Stimulated activated CD4-positive, alpha-beta T cell treated with anti-CD3 and anti-CD28 coated beads, Interleukin-1b, Interleukin-23, amount 100 ng/mL, for 4 hours (primary cell): ENCODE data around the gene CLTA.
"Not testable (repeated sequence)": the region's sequence is repeated elsewhere in the genome, so short reads cannot be mapped to it uniquely, and the experiment has no call there.

Experiments used
- DNase-seq, 2 donors: peaks; one replicate each; pipeline ENCODE4 v3.0.0-alpha.2; 2020; ENCODE audit warnings: low read depth in 2 of 2

Gene CLTA

DNA sequence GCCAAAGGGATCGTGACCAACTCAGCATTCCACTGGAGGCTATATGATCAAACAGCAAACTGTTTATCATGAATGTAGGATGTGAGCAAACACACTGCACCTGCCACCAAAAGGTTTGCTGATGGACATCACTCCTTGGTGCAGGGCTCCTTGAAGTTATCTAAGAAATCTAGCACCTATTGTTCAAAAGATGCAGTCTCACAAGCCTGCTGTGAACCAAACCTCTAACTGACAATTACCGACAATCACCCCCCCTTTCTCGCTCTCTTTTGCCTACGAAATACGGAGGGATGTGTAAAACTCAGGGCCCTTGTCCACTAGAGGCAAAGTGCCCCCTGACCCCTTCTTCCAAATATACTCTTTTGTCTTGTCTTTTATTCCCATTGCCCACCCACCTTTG is 2.5 kb upstream of the CLTA start:
- DNase-seq, result no peak

DNA sequence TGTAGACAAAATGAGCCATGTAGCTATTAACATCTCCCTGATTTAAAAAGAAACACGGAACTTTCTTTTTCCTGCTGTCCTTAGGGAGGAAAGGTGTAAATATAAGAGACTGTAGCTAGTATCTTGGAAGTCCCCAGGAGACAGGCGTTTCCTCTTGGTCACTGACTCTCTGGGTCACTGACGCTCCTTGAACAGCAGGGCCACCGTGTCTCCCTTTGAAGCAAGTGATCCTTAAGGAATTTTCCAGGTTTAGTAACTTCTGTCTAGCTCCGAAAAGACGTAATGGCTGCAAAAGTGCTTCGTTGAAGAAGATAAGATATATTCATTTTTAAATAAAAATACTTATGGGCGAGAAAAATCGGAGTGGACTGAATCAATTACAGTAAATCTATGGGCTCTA is 745 bp upstream of the CLTA start:
- DNase-seq, result no peak

DNA sequence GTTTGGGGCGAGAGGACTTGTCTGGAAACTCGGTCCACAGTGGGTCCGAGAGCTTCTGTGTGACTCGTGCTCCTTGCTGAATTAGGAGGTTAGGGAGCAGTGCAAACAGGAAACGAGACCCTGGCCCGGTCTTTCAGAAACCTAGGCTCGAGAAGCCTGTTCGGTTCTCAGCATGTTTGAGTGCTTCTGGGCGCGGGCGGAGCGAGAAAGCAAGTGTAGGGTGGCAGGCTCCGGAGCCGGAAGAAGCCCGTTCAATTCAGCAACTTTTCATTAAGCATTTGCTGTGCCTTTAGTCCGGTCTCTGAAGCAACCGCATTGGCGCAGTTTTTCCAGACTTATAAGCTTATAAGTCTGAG is 547 bp downstream of the CLTA start:
- DNase-seq, result peak; percentile 22 to 33

DNA sequence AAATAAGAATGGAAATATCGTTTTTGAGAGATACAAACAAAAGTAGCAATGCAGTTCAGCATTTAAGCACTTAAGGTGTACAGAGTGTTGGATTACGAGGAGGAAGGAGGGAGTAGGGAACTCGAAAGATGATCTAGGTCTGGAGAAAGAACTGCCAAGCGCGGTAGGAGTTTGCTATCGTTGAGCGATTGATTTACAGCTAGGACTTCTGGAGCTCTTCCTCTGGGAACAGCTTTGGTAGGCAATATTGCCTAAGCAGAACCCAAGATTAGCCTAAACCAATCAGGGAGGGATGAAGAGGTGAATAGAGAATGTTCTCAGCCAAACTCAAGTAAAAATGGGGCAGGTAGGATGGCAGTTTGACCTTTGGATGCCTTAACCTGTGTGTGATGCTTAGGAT is 965 bp downstream of the CLTA start:
- no peak for DNase-seq

DNA sequence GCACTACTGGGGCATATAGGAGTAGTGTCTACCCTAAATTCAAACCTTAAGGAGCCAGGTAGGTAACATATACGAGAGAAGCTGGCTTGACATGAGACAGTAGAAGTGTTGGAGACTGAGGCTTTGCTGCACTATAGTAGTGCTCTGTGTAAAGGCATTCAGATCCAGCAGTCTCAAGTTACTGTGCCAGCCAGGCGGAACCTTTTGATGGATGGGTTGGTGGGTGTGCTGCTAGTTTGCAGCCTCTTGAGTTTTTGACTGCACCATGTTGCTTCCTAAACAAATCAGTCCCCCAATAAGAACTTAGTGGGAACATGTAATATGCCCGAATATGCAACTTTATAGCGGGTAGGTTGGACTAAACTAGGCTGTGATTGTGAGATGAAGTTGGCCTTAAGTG is 1.5 kb downstream of the CLTA start:
- no peak for DNase-seq

DNA sequence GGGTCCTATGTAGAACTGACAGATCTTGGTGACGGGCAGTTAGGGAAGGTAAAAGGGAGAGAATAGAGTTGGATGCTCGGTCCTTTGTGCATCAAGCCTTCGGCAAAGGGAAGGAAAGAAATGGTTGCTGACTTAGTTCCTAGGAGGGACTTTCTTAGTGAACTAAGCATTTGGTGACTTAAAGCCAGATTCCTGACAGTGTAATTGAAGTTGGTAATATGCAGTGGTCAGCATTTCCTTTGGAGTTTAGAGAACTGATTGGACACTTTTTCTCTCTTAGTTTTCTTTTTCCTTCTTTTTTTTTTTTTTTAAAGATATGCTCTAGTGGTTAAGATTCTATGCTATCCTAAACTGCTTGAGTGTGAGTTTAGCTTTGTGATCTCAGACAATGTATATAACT is 2.3 kb downstream of the CLTA start:
- no peak for DNase-seq

DNA sequence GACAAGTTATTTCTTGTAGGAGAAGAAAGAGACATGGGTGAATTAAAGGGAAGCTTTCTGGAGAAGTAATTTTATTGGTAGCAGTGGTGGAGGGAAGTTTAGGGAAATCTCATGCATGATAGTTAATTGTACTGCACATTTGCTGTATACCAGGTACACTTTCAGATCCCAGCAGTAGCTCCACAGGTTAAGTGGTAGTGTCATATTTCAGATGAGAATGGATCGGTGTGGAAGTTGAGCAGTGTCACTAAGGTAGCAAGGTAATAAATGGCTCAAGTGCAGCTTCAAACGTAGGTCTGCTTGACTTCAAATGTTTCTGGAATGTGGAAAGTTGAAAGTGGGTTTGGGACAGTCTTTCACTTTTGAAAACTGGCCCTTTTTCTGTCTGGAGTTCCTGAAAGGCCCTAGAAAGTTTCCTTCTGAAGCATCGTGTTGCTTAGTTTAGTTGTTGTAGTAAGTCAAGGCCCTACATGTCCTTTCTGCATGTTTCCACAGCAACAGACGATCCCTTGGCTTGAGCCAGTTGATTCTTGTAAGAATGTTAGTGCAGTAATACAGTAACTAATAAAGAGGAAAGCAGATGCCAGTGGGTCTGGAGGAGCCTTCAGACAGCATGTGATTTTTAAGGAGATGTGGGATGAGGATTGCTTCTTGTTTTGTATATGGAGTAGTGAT is 3.7 kb downstream of the CLTA start:
- no peak for DNase-seq

DNA sequence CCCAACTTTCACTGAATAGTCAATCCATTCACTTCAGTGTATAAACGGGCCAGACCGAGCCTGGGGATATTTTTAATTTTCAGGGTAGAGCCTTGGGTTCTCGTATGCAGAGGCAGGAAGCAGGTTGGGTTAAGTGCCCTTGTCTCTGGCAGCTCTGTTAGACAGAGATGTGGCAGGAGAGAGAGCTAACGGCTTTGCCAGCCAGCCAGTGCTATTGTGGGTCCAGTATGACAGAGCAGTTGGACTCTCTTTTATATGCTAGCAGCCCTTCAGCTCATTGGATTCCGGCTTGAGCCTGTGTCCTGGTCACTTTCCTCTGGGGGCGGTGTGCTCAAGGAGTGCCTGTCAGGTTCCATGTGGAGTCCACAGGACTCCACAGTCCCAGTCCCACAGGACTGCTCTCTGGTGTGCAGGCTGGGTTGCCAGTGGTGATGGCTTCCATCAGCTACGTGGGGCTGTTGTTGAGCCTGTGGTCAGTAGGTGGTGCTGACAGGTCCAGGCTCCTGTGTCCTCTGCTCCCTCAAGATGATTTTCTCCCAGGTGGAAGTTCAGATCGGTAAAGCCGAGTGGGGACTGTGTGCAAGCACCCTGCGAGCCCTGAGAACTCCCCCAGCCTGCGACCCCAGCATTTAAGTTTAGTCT is 14.3 kb downstream of the CLTA start:
- DNase-seq, result no peak

DNA sequence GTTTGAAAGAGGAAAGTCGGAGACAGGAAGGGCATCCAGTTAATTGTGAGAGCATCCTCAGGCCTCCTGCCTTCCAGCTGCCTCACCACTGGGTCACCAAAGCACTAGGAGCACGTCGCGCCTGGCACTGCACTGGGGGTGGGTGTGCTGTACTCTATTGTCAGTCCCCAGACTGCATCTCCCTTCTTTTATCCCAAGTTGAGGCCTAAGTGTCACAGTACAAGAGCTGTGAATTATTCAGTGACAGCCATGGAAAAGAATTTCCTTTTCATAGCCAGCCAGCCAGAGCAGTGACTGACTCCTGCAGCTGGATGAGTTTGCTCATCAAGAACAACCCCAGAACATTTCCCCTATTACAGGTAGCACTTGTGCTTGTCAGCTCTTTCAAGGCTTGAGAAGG is 16.3 kb downstream of the CLTA start:
- DNase-seq, result no peak

DNA sequence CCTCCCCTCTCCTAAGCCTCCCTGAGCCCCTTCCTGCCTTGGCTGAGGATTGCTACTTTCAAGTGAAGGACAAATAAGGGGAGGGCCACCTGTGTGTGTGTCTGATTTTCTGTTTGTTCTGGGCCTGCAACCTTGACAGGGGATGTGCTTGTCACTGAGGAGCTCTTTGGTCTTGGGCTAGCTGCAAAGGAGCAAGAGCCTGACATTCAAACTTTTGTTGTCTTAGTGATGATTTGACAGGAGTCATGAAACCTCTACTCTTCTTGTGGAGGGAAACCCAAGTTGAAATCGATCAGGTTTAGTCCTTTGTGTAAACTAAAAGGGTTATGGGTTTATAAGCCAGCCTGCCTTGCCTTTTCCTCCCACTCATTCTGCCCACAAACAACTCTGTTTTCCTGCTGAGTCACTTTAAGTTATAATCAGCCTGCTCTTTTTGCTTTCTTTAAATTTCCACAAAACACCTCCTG is 16.9 kb downstream of the CLTA start:
- no peak for DNase-seq

DNA sequence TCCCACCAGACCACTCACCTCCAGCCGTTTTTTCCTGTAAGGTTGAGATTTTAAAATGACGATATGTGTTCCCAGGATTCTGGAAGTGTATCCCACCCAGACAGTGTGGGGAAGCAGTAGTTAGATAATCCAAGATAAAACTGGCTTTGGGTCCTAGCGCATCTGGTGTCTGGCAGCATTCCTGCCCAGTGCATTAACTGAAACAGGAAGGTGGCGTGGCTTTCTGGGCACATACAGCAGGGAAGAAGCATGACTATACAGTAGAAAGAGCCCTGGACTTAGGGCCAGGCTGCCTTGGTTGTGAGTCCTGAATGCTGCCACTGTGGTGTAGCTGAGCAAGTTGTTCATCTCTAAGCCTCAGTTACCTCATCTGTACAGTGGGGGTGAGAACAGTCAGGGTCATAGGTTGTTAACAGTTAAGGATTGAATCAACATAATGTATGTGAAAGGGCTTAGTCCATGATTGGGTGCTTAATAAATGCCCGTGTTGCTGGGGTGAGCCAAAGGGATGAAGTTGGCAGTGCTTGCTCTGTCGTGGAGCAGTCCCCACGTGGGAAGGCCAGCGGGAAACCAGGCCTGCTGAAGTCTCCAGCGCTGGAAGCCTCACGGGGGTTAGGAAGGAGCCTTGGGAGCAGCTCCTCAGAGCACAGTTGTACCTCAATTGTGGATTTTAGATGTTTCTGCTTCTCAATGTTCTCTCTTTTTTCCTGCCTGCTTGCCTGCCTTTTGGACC is 18.0 kb downstream of the CLTA start:
- DNase-seq, result no peak

DNA sequence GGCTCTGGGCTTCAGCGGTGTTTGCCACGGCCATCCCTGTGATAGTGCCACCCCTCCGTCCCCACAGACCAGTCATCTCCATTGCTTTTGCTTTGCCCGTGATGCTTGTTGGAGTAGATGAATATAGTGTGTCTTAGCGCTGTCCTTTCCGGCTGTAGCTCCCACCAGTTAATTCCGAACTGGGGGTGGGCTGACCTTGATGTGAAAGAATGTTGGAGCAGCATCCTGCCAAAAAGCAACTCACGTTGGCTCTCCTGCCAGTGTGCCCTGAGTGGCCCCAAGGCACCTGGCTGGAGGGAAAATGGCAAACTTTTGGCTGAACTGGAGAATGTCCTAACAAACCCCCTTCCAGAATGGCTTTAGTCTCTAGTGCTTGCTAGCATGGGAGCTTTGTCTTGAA is 20.0 kb downstream of the CLTA start:
- DNase-seq, result no peak

DNA sequence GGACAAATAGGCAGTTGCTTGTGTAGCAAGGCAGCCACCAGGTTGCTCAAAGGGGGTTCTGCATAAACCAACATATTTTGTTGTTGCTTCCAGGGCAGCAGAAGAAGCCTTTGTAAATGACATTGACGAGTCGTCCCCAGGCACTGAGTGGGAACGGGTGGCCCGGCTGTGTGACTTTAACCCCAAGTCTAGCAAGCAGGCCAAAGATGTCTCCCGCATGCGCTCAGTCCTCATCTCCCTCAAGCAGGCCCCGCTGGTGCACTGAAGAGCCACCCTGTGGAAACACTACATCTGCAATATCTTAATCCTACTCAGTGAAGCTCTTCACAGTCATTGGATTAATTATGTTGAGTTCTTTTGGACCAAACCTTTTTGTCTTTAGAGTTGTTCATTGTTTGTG is 20.8 kb downstream of the CLTA start:
- DNase-seq, result no peak

DNA sequence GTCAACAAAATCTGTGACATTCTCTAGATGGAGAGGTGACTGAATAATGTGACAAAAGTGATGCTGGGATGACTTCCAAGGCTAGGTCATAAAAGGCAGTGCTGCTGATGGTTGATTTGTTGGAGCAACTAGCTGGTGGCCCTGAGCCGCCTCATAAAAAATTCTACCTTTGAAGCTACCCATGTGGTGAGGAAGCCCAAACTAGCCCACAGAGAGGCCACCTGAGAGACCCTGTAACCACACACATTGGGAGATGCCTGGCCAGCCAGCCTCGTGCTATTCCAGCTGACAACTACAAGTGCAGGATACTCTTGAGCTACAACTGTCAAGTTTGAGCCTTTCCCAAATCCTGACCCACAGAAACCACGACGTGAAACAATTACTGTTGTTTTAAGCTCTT is 22.7 kb downstream of the CLTA start:
- no peak for DNase-seq

DNA sequence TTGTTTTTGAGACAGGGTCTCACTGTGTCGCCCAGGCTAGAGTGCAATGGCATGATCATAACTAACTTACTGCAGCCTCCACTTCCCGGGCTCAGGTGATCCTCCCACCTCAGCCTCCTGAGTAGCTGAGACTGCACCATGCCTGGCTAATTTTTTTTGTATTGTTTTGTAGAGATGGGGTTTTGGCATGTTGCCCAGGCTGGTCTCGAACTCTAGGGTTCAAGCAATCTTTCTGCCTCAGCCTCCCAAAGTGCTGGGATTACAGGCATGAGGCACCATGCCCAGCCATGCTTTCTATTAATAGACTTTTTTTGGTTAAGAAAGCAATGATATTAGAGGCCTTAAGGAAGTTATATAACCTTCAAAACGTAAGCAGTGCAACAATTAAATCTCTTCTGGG is 23.3 kb downstream of the CLTA start:
- DNase-seq, result no peak

DNA sequence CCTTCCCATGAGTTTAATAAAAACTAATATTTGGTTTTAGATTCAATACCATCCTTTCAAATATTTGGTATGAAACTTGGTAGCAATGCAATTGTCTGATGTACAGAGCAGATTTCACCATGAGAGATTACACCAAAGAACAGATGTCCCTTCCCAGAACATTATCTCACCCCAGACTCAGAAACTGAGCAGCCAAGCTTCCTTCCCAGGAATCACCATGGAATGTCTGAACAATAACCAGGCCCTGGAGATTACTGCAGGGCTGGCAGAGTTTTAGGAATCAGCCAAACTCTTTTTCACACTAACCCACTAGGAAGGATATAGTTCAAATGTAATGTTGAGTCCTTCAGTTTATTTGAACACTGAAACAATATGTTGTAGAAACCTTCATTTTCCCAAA is 23.9 kb downstream of the CLTA start:
- DNase-seq, result no peak

DNA sequence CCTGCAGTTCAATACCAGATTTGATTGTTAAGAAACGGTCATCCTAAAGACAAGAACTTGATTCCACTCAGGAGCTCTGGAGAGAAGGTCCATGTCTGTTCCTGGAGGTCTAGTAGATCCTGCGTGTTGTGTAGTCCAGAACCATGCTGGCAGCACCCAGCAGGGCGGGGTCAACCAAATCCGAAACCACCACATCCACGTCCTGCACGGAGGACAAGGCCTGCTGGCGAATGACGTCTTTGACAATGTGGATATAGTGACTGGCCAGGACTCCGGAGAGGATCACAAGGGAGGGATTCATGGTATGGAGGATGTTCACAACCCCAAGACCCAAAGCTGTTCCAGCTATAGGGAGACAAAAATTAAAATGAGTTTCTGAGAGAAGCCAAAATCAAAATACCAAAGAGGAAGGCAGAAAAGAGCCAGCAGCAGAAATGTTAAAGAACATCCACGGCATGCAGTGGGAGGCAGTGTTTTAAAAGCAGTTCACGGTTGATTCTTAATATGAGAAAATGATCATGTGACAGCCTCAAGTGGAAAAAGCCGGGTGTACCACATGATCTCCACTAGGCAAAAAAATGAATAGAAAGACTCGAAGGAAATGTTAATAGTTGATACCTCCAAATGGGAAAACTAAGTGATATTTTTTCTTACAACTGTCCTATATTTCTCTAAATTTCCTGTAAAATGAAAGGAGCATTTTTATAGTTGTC is 26.7 kb downstream of the CLTA start:
- no peak for DNase-seq

DNA sequence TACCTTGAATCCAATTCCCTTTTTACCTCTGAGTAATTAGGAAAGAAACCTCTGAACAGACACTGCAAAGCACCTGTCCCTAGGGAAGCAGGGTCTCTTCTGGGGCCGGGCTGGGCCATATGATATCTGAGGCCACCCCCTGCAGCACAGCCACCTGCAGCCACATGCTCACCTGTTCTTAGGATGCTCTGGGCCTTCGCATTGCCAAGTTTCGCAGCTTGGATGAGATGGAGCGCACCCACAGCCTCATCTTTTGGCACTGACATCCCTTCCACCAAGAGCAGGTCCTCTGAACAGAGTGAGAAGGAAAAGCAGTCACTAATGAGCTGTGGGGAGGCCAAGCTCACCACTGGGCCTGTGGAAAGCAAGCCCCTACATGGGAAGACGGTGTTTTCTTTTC is 27.3 kb downstream of the CLTA start:
- DNase-seq, result no peak

DNA sequence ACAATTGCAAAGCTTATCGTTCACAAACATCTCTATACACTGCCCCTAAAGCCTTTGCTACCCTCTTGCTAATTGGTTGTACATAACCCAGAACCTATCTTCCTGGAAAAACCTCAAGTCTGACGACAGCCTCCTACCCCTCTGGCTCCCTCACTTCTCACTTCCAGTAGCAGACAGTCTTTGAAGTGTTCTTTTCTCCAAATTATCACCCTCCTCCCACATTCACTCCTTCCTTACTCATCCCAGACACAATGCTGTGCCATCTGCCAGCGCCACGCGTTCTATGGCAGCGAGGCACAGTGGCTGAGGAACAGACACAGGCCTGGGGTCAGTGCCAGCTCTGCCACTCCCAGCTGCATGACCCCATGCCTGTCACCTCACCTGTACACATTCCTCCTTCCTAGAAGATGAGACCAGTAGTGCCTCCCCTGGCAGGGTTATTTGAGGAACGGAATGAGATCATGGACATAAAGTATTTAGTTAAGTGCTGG is 27.7 kb downstream of the CLTA start:
- DNase-seq, result no peak

DNA sequence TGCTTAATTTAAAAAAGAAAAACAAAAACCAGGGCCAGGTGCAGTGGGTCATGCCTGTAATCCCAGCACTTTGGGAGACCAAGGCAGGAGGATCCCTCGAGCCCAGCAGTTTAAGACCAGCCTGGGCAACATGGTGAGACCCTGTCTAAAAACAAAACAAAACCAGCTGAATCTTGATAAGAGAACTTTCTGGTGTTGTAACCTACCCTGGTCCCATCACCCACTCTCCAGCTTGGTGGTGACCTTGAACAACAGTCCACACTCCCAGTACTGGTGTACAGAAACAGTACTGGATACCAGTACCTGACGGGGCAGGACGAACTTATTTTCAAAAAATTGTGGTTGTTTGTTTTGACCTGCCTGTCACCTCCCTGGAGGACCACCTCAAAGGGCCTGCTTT is 30.9 kb downstream of the CLTA start:
- no peak for DNase-seq

DNA sequence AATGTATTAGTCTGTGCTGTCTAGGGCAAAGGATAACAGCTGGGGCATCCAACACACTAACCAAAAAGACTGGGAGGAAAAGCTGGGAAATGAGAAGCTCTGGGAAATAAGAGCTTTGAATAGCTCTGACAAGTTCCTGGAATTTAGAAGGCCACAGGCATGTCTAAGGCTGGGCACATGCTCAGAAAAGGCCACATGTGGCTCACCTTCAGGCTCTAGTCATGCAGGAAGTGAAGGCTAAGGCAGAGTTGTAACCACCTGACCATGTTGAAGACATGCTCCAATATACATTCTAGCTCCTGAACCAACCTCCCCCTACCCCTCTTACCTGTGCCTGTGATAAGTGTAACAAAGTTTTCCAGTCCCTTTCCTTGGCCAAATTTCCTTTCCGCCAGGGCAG is 31.7 kb downstream of the CLTA start:
- no peak for DNase-seq

DNA sequence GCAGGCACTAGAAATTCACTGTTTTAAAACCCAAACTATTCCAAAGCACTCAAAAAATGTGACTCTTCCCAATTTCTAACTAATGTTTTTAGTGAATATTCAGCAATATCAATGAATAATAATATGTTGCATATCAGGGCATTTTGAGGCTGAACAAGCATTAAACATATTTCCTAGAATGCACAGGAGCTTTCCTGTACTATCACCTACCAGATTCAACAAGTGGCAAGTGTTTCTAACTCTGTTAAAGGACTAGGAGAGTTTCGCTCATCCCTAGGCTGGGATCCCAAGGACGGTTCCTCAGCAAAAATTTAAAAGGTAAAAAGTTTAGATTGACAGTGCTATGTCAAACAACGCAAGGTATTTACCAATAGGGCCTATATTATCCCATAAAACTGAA is 46.5 kb downstream of the CLTA start:
- no peak for DNase-seq

DNA sequence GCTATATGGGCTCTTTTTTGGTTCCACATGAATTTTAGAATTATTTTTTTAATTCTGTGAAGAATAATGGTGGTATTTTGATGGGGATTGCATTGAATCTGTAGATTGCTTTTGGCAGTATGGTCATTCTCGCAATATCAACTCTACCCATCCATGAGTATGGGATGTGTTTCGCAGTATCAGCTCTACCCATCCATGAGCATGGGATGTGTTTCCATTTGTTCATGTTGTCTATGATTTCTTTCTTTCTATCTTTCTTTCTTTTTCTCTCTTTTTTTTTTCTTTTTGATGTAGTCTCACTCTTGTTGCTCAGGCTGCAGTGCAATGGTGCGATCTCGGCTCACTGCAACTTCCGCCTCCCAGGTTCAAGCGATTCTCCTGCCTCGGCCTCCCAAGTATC is 48.5 kb downstream of the CLTA start:
- not testable (repeated sequence) for DNase-seq
